Measurements from ENCODE around the gene ACP2.

ACP2 gene

DNA sequence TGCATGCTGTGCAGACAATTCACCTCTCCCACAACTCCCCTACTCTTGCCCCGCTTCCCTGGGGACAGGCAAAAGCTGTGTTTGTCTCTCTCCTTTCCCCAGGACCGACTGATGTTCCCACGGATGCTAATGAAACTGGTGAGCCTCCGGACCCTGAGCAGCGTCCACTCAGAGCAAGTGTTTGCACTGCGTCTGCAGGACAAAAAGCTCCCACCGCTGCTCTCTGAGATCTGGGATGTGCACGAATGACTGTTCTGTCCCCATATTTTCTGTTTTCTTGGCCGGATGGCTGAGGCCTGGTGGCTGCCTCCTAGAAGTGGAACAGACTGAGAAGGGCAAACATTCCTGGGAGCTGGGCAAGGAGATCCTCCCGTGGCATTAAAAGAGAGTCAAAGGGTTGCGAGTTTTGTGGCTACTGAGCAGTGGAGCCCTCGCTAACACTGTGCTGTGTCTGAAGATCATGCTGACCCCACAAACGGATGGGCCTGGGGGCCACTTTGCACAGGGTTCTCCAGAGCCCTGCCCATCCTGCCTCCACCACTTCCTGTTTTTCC lies 19.9 kb upstream of the ACP2 start:
- no peak for DNase-seq

DNA sequence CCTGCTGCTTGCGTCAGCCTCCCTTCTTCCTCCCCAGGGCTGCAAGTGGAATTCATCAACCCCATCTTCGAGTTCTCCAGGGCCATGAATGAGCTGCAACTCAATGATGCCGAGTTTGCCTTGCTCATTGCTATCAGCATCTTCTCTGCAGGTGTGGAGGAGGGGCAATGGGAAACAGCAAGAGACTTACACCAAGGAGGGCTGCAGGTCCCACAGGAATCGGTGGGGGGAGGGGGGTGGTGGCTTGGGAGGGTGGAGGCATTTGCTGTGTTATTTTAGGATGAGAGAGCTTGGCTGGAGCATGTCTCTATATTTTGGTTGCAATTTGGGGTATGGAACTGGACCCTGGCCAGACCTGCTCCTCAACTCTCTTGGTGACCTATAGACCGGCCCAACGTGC lies 19.3 kb upstream of the ACP2 start:
- DNase-seq = no peak

DNA sequence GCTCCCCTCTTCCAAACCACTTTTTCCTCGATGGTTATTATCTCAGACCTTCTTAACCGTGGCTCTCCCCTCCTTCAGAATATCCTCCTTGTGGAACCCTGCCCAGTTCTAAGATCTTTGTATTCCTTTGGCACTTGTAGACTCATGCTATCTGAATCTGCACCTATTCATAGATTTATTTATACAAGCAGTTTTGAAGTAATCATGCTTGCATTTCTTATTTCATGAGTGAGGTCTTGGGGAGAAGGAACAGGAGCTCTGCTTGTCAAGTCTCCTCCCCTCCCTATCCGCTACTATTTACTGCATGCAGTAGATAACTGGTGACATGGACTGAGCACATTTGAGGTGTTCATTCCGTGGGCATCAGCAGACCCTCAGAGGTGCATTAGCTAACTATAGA lies 15.9 kb upstream of the ACP2 start:
- no peak for DNase-seq

DNA sequence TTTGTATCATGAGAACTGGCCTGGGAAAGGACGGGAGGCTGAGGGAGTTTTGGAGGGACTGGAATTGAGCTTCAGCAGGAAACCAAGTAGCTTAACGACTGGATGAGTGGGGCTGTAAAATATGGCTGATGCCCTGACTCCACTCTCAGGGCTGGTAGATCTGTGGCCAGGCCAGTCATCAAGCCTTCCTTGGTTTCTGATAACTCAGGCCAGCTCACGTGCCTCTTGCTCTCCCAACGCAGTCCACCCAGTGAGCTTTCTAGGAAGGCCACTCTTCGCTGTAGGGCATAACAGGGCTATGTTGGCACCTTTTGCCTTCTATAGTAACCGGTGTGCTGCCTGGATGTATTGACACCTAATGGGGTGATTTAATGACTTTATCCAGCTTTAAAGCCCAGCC lies 15.5 kb upstream of the ACP2 start:
- DNase-seq = no peak

DNA sequence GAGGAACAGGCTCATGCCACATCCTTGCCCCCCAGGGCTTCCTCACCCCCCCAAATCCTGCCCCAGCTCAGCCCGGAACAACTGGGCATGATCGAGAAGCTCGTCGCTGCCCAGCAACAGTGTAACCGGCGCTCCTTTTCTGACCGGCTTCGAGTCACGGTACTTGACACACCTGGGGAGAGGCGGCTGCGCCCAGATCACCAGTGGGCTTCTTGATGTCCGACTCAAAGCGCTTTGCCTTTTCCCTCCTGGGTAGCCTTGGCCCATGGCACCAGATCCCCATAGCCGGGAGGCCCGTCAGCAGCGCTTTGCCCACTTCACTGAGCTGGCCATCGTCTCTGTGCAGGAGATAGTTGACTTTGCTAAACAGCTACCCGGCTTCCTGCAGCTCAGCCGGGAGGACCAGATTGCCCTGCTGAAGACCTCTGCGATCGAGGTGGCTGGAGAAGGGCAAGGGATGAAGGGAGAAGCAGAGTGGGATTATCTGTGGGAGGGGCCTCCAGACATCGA lies 12.7 kb upstream of the ACP2 start:
- no peak for DNase-seq

DNA sequence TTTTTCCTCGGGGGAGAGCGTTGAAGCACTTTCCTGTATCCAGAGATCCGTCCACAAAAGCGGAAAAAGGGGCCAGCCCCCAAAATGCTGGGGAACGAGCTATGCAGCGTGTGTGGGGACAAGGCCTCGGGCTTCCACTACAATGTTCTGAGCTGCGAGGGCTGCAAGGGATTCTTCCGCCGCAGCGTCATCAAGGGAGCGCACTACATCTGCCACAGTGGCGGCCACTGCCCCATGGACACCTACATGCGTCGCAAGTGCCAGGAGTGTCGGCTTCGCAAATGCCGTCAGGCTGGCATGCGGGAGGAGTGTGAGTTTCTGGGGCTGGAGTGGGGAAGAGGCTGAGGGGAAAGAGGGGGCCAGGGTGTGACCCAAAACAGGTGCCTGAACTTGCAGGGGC lies 11.8 kb upstream of the ACP2 start:
- DNase-seq = no peak

DNA sequence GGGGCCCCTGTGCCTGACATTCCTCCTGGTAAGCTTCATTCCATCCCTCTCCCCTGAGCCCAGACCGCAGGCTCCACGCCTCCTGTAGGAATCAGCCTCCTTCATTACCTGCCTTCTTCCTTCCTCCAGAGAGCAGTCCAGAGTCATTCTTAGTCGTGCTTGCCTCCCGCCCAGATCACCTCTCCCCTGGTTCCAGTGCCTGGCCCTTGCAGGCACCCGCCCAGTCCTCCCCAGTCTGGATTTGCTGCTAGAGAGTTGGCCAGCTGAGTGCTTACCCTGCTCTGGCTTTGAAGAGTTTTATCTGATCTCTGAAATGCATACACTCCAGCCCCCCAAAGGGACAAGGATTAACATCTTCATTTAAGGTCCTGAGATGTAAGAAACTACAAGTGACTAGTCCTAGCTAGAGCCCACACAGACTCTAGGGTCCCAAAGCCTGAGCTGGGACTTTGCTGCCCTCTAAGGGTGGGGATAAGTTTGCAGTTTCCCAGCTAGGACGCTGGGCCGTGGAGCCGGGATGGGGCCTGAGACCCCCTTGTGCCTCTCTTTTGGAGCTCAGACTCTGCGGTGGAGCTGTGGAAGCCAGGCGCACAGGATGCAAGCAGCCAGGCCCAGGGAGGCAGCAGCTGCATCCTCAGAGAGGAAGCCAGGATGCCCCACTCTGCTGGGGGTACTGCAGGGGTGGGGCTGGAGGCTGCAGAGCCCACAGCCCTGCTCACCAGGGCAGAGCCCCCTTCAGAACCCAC lies 10.8 kb upstream of the ACP2 start:
- DNase-seq = peak; percentile 31

DNA sequence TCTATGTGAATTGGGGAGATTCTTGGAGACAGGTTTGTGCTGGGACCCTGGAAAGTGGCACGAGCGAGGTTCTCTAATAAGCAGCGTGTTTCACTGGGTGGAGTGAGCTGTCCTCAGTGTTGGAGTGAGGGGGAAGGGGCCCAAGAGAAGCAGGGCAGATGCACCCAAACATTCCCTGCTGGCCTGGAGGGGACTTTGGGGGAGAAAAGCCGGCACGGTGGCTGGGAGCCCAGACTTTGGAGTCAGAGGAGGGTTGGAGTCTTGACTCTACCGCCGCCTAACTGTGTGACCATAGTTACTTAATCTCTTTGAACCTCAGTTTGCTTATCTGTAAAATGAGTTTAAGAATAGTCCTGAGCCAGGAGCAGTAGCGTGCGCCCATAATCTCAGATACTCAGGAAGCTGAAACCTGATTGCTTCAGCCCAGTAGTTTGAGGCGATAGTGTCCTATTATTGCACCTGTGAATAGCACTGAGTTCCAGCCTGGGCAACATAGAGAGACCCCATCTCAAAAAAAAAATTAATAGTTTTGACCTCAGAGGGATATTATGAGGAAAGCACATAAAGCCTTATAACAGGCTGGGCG lies 9.8 kb upstream of the ACP2 start:
- no peak for DNase-seq

DNA sequence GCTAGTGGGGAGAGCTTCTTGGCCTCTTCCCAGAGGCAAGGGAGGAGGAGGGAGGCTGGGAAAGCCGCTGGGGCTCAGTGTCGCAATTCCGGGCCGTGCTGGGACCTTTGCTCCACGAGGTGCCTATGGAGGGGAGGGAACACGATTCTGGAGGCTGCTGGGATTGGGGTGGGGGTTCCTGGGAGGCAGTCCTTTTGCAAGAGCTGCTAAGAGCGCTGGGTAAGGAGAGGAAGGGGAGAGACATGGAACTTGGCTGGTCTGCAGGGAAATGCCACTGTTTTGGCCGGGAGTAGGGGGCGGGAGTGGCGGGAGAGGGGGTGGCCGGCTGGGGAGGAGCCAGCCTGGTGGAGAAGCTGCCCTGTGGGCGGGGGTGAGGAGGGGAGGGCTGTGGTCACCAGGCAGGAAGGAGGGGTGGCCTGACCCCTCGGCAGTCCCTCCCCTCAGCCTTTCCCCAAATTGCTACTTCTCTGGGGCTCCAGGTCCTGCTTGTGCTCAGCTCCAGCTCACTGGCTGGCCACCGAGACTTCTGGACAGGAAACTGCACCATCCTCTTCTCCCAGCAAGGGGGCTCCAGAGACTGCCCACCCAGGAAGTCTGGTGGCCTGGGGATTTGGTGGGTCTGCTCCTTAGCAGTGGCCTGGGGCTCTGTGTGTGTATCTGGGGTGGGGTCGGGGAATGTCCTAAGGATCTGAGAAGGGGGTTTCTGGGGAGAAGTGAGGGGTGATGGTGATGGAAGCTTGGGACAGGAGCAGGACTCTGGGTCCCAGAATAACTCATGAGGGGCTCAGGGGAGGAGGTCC lies 9.1 kb upstream of the ACP2 start, which contains the start of gene NR1H3:
Gene NR1H3 (plus strand): TSS at position 480 of the 800 bp plus-strand sequence. CDS start 1,221 bp downstream, outside the sequence.
- DNase-seq = no peak

DNA sequence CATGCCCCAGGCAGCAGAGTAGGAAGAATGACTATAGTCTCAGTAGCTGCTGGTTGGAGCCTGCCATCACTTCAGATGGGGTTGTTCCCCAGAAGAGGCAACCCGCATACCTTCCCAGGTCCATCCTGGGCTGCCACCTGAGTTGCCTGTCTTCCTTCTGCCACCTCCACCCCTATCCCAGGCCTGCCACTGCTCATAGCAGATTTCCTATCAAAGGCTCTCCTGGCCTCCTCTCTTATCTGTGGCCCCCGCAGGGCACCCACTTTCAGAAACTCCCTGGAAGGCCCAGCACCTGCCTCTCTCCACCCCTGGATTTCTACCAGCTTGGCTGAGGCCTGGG lies 8.5 kb upstream of the ACP2 start:
- DNase-seq = no peak

DNA sequence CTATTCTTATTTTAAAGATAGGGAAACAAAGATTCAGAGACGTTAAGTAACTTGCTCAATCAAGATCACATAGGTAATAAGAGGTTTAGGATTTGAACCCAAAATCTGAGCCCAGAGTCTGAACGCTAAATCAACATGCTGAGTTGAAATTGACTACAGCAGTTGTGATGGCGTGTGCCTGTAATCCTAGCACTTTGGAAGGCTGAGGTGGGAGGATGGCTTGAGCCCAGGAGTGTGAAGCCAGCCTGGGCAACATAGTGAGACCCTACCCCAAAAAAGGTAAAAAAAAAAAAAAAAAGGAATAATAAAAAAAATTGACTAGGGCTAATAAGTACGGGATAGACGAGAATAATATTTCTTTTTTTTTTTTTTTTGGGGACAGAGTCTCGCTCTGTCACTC lies 7.8 kb upstream of the ACP2 start:
- no peak for DNase-seq

DNA sequence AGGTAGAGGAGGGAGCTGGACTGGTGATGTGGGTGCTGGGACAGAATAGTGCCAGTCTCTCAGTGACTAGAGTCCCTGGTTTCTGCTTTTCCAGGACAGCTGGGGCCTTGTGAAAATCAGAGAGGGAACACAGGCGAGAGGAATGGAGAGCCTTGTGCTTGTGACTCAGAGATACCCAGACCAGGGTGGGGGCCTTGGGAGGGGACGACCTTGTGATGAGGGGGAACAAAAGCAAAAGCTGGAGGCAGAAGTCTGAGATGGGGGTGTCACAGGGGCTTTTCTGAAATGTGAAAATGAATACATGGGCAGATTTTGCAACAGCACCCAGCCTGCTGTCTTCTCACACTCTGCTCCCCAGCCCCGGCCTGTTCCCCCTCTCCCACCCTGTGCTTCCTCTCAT lies 5.8 kb upstream of the ACP2 start:
- DNase-seq = no peak

DNA sequence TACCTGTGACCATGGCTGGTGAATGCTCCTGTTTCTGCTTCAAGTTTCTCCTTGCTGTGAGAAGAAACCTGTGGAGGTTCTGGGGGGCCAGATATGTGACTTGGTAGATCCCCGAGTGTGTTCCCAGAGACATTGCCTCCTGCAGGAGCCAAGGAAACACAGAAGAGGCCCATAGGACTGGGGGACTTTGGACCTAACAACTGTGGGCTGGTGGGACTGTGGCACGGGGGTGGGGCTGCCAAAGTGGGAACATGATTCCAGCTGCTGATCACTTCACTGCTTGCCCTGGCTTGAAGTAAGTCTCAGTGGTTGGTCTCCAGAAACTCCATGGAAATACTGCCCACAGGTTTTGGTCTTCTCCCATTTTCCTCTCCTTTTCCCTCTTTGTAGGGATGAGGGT lies 5.0 kb upstream of the ACP2 start:
- DNase-seq = no peak

DNA sequence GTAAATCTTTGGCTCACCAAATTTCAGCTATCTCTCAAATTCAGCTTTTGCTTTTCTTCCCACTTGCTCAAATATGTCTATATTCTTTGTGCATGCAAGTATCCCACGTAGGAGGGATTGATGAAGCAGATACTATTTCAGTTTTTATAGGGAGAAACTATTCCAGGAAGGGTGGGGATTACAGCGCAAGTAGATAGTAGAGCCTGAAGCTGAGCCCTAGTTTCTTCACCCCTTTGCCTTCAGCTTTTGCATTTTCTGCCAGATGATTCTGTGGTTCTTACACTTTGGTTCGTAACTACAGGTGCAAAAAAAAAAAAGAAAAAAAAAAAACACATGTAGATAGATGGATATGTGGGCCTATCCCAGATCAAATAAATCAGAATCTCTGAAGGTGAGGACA lies 3.1 kb upstream of the ACP2 start:
- no peak for DNase-seq

DNA sequence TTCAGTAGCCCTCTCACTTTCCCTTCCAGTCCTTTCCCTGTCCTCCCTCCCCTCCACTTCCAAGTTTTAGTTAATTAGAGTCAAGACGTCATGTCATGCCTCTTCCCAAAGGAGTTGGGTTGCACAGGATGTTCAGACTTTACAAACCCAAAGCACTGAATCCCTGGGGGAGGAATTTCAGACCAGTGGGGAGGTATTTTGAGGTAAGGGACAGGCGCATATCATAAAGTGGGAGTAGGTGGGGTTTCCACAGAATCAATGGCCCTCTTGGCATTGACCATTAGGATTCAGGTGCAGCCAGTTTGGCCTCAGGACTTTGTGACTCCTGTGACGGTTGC lies 733 bp upstream of the ACP2 start:
- no peak for DNase-seq

DNA sequence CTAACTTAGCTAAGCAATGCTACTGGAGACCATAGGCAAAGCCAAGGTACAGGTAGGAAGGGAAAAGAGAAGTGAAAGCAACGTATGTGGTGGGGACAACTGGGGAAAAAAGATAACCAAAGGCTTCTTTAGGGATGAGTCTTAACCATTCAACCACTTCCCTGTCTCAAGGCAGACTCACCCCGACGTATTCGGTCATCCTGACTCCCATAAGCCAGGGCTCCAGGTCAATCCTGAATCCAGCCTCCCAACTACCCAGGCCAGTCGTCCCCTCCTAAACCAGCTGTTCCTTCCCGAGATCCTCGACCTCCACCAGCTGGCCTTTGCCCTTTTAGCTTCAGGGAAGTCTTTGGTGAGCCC lies 330 bp downstream of the ACP2 start:
- DNase-seq = no peak

DNA sequence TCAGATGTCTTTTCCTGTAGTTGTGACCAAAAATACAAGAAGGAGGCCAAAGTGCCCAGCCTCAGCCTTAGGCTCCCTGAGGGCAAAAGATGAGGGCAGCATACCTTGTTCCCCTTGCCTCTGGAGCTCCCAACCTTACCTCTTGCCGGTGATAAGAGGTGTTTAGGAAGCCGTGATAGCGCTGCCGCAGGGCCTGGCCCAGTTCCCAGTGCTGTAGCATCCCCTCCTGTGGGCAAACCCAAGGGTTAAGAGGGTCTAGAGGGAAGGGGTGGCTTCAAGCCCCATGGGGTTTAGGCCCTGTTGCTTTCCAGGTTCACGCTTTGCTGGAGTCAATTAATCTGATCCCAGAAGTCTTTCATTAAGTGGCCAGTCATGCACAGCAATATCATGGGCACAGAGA lies 1.1 kb downstream of the ACP2 start:
- no peak for DNase-seq

DNA sequence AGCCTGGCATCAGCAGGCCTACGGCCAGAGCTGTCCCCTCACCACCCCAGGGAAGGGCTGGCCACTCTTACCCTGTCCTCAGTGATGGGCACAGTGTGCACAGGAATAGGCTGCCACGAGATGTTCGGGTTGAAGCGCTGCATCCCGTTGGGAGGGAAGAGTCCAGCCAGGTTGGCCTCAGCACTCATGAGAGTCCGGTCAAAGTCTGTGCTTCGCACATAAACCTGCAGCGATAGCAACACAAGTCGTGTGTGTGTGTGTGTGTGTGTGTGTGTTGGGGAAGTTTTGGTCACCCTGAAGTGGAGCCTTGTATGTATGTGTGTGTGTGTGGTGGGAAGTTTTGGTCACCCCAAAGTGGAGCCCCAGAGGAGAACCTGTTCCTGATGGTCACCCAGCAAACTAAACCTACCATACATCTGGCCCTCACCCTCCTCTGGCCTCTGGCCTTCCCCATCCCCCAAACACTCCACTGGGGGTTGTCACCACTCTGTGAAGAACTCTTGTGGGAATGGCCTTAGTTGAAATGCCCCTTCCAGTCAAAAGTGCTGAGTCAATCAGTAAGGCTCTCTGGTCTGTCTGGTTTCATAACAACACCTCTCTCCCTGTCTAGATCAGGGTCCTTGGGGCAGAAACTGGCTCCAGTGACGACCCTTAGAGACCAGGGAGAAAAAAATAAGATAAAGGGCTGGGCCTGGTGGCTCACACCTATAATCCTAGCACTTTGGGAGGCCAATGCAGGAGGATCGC lies 2.8 kb downstream of the ACP2 start:
- no peak for DNase-seq

DNA sequence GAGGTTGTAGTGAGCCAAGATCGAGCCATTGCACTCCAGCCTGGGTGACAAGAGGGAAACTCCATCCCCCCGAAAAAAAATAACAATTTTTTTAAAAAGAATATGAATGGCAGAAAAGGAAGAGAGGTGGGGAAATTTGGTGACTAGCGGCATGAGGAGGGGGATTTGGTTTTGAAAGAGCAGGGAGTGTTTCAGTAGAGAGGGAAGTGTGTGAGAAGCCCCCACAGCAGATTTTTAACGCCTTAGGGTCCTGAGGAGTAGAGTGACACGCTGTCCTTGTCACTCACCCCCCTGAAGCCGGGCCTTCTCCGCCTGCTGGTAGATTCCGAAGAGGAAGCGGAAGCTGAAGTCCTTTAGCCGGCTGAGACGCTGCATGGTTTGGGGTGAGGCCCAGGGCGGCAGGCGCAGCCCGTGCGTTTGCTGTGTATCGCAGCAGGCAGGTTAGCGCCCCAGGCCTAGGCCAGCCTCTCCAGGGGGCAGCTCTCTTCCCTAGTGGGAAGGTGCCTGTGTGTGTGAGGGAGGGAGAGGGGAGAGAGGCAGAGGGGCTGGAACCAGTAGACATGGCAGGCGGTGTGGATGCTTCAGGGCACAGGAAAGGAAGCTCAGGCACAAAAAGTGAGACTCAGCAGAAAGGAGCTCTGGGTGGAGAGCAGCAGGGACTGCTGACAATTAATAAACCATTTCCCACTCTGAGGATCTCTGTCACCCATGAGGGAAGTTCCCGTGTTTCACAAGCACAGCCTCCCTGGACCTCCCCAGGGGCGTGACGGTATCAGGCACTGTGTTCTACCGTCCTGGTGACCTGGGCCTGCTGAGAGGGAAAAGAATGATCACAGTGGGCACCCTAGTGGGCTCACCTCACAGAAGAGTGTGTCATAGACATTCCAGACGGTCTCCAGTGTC lies 3.9 kb downstream of the ACP2 start:
- no peak for DNase-seq

DNA sequence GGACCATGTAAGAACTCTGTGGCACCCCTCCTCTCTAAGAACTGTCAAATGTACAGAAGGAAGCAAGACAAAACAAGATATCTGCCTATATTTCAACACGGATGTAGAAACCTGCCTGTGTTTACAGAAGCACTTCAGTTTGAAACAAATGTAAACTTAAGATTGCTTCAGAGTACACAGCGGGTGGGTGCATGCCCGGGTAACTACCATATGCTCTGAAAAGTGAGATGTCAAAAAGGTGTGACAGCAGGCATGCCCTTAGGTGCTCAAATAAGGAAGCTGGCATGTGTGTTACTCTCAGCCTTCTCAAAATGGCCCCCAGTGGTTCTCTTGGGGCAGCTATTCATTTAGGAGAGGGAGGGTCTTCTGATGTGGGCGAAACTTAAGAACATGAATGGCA lies 5.2 kb downstream of the ACP2 start:
- DNase-seq = no peak

DNA sequence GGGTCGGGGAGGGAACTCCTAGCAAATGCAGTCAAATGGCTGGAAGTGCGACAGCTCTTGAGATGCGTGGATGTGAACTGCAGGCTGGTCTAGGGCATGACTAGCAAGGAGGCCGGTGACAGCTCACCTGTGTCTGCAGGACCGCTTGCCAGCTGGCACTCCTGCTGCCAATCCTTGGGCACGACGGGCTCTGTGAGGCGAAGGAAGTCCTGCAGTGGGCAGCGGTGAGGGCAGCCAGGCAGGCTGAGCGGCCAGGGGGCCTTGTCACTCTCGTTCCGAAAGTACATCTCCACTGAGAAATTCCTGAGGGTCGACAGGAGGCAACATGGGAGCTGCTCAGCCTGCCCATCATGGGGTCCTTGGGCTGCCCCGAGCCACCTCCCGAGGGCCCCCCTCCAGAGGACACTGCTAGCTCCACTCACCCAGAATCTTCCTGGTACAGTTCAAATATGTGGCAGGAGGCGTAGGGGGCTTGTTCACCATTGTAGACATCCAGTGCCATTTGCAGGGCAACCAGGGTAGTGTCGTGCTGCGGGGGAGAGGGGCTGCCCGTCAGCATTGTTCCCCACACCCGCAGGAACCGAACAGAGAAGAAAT lies 5.9 kb downstream of the ACP2 start:
- DNase-seq = no peak

DNA sequence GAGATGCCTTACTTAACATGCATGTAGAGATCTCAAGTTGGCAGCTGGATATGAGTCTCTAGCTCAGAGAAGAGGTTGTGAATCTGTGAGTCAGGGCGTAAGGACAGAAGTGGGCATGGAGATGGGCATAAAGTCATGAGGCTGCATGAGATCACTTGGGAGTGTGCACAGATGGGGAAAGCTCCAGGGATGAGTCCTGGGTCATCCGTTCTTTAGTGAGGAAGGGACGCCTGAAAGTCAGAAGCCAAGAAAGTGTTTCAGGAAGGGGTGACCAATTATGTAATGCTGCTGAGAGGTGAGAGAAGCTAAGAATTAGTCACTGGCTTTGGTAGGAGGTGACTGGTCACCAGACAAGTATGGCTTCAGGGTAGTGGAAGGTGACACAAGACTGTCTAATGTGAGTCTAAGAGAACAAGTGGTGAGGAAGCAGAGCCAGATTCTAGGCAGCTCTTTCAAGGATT lies 6.7 kb downstream of the ACP2 start:
- no peak for DNase-seq

Data from CD4-positive, alpha-beta T cell treated with Interleukin-12 subunit alpha and Interleukin-12 subunit beta, for 1 hour (primary cell).